NCI-H1436 (cell line): ENCODE data around the gene ZNF879.

Experiments used
- DNase-seq: peaks from one replicate; lab custom pipeline; 2025; lab: John Stamatoyannopoulos, UW

ZNF879 gene

GRCh38 chr5:179008667-179009066, 14.9 kb upstream of the ZNF879 start:
- no peak for DNase-seq

GRCh38 chr5:179033004-179033580, 9.5 kb downstream of the ZNF879 start:
- DNase-seq = no peak

GRCh38 chr5:179044765-179045164, 21.2 kb downstream of the ZNF879 start:
- DNase-seq = no peak

GRCh38 chr5:179051784-179052183, 28.2 kb downstream of the ZNF879 start:
- DNase-seq = no peak

GRCh38 chr5:179054036-179054785, 30.6 kb downstream of the ZNF879 start:
- DNase-seq = no peak

GRCh38 chr5:179054876-179055275, 31.3 kb downstream of the ZNF879 start:
- no peak for DNase-seq

- no peak for DNase-seq
These were observed 31.8 kb downstream of the ZNF879 start for GRCh38 chr5:179055436-179055835.

GRCh38 chr5:179055841-179056240, 32.2 kb downstream of the ZNF879 start:
- no peak for DNase-seq

GRCh38 chr5:179060116-179061008, 36.8 kb downstream of the ZNF879 start, which contains the start of gene ZNF354C:
TSS of gene ZNF354C (plus strand) at chr5:179060373. CDS start at chr5:179062069, 1,696 bp downstream.
- DNase-seq = no peak

- DNase-seq = no peak
These were observed 37.4 kb downstream of the ZNF879 start for GRCh38 chr5:179061025-179061424.

- DNase-seq = no peak
These were observed 42.1 kb downstream of the ZNF879 start for GRCh38 chr5:179065703-179066102.

- DNase-seq = no peak
These were observed 55.8 kb downstream of the ZNF879 start for GRCh38 chr5:179079165-179079987.

- DNase-seq = no peak
These were observed 57.1 kb downstream of the ZNF879 start for GRCh38 chr5:179080724-179081123.
